Bone marrow (tissue), 2 donors: ENCODE measurements around the gene LGALS4.
A peak's percentile ranks its signal among the peaks of the same experiment; 100 is the strongest.
"Not testable (repeated sequence)": the region's sequence is repeated elsewhere in the genome, so short reads cannot be mapped to it uniquely, and the experiment has no call there.

ENCODE experiments used
- DNase-seq, 2 donors: peaks; one replicate each; lab custom pipeline; 2025; lab: John Stamatoyannopoulos, UW

LGALS4 gene

DNA sequence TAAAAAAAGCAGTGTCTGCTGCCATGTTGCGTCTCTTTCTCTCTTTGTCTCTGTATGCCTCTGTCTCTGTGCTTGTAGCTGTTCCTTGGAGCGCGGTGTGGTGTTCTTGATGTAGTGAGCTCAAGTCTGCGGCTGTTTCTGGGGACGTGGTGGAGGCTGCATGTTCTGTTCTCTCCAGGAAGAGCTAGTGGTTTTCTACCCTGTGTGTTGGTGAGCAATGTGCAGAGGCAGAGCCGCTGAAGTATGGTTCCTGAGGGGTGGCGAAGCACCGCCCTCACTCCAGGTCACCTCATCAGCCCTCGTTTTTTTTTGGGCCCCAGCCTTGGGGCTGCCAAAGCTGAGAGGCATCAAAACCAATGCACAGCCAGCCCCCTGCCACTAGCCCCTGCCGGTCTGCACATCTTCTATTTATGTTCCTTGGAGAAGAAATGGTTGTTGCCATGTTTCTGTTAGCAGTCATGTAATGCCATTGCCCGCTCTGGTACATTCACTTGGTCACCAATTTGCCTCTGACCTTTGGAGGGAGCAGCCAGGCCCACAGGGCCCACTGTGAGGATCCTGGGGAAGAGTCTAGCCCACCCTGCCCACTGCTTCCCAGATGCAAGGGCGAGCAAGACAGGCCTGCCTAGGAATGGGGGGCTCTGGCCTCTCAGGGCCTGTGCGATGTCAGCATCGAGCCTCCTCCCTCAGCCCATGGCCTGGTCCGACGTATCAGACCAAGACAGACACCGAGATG is 29.9 kb upstream of the LGALS4 start:
- DNase-seq = no peak

- no peak for DNase-seq
These were observed 29.2 kb upstream of the LGALS4 start for GRCh38 chr19:38841787-38842438.

DNA sequence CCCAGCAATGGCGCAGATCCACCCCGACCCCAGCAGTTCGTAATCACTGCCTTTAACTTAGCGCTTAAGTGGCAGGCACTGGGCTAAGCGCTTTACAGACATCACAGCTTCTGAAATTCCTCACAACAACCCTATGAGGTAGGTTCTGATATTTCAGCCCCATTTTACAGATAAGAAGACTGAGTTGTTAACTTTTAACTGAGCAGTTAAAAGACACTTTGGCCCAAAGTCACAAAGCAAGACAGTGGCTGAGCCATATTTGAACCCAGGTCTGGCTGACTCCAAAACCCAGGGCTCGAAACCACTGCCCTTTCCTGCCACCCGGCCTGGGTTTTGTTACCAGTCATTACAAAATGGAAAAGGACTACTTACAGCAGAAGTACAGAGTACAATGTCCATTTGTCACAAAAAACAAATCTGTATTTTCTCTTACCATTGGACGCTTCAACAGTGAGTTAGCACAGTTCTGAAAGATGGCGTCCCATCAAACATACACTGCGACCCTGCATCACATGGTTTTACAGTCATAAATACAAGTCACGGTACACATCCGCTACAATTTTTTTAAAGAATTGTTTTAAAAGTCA is 28.5 kb upstream of the LGALS4 start:
- DNase-seq = no peak

- DNase-seq = no peak
These were observed 27.8 kb upstream of the LGALS4 start for GRCh38 chr19:38840583-38840968.

DNA sequence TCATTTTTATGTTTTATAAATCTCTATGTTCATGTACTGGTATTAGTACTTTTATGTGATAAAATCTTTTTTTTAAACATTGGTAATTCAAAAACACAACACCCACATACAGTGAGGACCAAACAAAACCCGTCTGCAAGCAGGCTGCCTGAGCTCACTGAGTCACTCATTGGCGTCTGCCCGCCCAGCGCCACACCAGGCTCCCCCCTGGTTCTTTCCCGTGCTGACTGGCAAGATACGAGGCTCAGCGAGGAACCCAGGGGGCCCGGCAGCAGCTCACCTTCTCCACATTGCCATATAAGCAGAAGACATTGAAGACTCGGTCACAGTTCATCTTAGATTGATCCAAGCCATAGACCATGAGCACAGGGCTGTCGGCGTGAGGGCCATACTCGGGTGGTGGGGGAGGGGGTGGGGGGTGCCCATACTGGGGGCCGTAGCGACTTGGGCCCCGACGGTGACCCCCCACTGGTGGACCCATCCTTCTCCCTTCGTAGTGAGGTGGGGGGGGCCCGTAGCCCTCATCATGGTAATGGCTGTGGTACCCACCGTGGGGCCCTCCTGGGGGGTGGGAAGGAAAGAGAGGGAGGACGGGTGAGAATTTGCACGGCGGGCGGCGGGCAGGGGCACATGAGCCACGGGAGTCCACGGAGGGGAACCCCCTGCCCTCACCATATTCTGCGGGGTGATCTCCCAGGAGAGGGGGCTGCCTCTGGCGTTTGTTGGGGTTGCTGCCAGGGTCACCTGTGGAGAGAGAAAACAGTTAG is 27.3 kb upstream of the LGALS4 start:
- DNase-seq = no peak

GRCh38 chr19:38838986-38839761 is 26.4 kb upstream of the LGALS4 start:
- DNase-seq = no peak

- DNase-seq = no peak
These were observed 25.7 kb upstream of the LGALS4 start for GRCh38 chr19:38838208-38838985.

GRCh38 chr19:38837656-38838121 is 24.9 kb upstream of the LGALS4 start:
- no peak for DNase-seq

DNA sequence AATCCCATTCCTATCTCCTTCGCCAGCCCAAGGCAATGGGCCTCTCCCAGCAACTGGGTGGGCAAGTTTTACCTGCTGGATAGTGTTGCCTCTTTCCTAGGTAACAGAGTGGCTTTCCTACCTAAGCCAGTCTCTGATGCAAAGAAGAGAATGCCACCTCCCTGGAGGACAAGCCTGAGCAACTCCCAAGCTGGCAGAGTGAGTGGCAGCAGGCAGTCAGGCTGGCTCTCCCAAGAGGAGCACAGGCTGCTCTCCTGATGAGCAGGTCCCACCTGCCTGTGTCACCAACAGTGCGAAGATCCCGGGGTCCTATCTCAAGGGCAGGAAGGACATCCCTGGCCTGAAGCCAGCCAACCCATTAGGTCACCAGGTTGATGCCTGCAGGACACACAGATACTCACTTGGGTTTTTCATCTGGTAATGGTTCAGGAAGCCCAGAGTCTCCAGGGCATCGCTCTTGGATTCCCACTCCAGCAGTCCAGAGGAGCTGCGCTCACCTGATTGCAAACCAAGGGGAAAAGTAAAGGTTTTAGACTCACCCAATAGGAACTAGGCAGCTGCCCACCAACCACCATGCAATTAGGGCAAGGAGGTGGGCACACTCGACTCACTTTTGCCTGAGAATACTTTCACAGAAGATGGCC is 24.4 kb upstream of the LGALS4 start:
- no peak for DNase-seq

- DNase-seq = no peak
These were observed 23.6 kb upstream of the LGALS4 start for GRCh38 chr19:38836159-38836982.

- DNase-seq = no peak
These were observed 21.8 kb upstream of the LGALS4 start for GRCh38 chr19:38834590-38834989.

DNA sequence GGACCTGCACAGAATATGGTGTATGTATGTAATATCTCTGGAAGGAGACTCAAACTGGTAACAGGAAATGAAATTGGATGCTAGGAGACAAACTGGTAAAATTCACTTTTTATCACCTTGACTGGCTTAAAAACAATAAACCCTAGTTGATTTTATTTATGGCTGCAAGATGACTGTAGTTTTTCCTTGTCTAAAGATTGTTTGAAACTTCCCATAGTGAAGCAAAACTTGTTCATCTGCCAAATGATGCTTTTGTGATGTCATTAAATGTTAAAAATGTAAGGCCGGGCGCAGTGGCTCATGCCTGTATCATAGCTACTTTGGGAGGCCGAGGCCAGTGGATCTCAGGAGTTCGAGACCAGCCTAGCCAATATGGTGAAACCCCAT is 21.4 kb upstream of the LGALS4 start:
- no peak for DNase-seq

DNA sequence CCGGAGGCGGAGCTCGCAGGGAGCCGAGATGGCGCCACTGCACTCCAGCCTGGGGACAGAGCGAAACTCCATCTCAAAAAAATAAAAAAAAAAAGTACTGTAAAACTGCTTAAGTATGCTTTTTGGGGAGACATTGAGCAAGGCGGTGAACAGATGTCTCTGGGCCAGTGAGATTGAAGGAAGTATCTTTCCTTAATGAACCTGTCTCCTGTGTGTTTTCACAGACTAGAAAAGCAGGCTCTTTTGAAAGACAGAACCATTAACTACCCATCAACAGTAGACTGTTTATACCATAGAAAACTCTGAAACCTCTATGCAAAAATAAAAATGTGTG is 20.3 kb upstream of the LGALS4 start:
- DNase-seq = no peak

- DNase-seq = peak in 1 of 2 donors; percentile 66
These were observed 18.4 kb upstream of the LGALS4 start for GRCh38 chr19:38831142-38831605.

GRCh38 chr19:38830039-38830733 is 17.4 kb upstream of the LGALS4 start:
- no peak for DNase-seq

DNA sequence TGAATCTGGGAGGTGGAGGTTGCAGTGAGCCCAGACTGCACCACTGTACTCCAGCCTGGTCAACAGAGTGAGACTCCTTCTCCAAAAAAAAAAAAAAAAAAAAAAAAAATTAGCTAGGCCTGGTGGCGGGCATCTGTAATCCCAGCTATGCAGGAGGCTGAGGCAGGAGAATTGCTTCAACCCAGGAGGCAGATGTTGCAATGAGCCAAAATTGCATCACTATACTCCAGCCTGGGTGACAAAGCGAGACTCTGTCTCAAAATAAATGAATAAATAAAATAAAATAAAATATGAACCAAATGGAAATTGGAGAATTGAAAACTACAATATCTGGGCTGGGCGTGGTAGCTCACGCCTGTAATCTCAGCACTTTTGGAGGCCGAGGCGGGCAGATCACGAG is 16.5 kb upstream of the LGALS4 start:
- not testable (repeated sequence) for DNase-seq

GRCh38 chr19:38826856-38827551 is 14.3 kb upstream of the LGALS4 start:
- DNase-seq = no peak

DNA sequence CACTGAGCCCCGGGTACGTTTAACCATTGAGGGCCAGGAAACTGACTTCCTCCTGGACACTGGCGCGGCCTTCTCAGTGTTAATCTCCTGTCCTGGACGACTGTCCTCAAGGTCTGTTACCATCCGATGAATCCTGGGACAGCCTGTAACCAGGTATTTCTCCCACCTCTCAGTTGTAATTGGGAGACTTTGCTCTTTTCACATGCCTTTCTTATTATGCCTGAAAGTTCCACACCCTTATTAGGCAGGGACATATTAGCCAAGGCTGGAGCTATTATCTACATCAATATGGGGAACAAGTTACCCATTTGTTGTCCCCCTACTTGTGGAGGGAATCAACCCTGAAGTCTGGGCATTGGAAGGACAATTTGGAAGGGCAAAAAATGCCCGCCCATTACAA is 13.2 kb upstream of the LGALS4 start:
- not testable (repeated sequence) for DNase-seq
